Naive B cell (primary cell): ENCODE measurements around the gene GCK. TPM values are rescaled to one million over a fixed set of nuclear protein-coding genes. Genes with fewer than 3 reads are reported as not detected.

Experiments used
- ATAC-seq, 2 donors: fragments of 150-1000 bp; cut with Tn5 transposase; 2 replicates each; pipeline ENCODE4 v1.10.0; 2021; ENCODE audit warnings: low read depth in 2 of 2, mild to moderate bottlenecking in 2 of 2, moderate library complexity in 2 of 2
- DNase-seq: peaks from one replicate; pipeline ENCODE4 v3.0.0; 2022
- H3K27ac Mint-ChIP-seq, 6 donors: one replicate each; pipeline ENCODE4 v1.8.0; 2020 to 2022; ENCODE audit warnings: mild to moderate bottlenecking in 6 of 6, mixed read lengths in 6 of 6, moderate library complexity in 5 of 6, inconsistent platforms in 2 of 6
- H3K27me3 Mint-ChIP-seq, 3 donors: one replicate each; pipeline ENCODE4 v1.8.0; 2021 to 2022; ENCODE audit warnings: mixed read lengths in 3 of 3, mild to moderate bottlenecking in 1 of 3
- H3K36me3 Mint-ChIP-seq, 2 donors: one replicate each; pipeline ENCODE4 v1.8.0; 2020 to 2022; ENCODE audit warnings: mixed read lengths in 2 of 2, inconsistent platforms in 1 of 2, mild to moderate bottlenecking in 1 of 2
- H3K4me1 Mint-ChIP-seq, 3 donors: one replicate each; pipeline ENCODE4 v1.8.0; 2020 to 2022; ENCODE audit warnings: mixed read lengths in 3 of 3, inconsistent platforms in 1 of 3, mild to moderate bottlenecking in 1 of 3, moderate library complexity in 1 of 3
- H3K4me3 Mint-ChIP-seq, 8 donors: one replicate each; pipeline ENCODE4 v1.8.0; 2020 to 2022; ENCODE audit warnings: mild to moderate bottlenecking in 8 of 8, mixed read lengths in 8 of 8, moderate library complexity in 8 of 8, inconsistent platforms in 2 of 8
- H3K9me3 Mint-ChIP-seq, 7 donors: one replicate each; pipeline ENCODE4 v1.8.0; 2020 to 2022; ENCODE audit warnings: mixed read lengths in 7 of 7, mild to moderate bottlenecking in 5 of 7, inconsistent platforms in 2 of 7, moderate library complexity in 1 of 7
- polyA plus RNA-seq, 6 donors: library from polyadenylated mRNA; unstranded; fragments of 300-500 nt; fragmentation: Illumina TruSeq; gene quantifications; one replicate each; pipeline ENCODE4 v1.2.3, GENCODE V29; 2021; ENCODE audit warnings: low read depth in 6 of 6

Gene GCK
- polyA plus RNA-seq, 6 donors from 2014 or later, result 0.29 to 4.5 (median 0.45) TPM

DNA sequence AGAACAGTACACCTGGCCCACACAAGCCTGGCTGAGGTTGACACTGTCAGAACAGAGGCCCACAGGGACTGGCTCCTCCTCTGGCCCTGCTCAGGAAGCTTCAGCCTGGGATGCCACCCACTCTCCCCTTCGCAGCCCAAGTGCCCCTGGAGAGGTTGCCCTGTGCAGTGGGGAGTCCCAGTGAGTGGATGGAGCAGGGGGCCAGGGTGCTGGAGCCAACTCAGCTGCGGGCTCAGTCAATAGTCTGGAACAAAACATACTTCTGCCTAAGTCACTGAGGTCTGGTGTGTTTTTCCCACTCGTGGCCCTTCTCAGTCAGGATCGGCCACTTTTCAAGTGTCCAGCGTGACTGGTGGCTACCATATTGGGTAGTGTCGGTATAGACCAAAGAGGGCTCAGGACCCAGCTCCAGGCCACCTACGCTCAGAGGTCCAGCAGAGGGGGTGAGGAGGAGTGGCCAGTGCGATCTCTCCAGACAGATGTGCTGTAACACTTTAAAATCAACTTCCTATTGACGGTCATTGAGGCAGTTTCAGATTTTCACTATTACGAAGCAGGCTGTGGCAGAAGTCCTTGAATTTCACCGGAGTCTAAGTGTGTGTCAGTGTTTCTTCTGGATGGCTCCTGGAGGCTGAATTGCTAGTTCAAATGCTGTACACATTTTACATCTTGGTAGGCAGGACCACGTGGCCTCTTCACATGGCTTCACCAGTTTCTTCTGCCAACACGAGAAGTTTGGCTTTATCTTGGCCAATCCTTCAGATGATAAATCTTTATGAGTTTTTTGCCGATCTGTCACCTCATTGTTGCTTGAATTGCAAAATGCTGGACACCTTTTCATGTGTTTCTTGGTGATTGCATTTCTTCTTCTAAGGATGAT, 994 bp upstream of the GCK start:
- H3K27ac Mint-ChIP-seq, result no peak overlapping the region
- no peak for DNase-seq
- H3K36me3 Mint-ChIP-seq, result no peaks in the 10 kb centered on the region
- H3K4me1 Mint-ChIP-seq, result no peaks in the 10 kb centered on the region
- no peak overlapping the region for H3K4me3 Mint-ChIP-seq
- no peaks in the 10 kb centered on the region for H3K9me3 Mint-ChIP-seq
- no peak for ATAC-seq
- H3K27me3 Mint-ChIP-seq, result peaks cover 0 to 29% (median 22%) of the 10 kb centered on the region in 3 donors

DNA sequence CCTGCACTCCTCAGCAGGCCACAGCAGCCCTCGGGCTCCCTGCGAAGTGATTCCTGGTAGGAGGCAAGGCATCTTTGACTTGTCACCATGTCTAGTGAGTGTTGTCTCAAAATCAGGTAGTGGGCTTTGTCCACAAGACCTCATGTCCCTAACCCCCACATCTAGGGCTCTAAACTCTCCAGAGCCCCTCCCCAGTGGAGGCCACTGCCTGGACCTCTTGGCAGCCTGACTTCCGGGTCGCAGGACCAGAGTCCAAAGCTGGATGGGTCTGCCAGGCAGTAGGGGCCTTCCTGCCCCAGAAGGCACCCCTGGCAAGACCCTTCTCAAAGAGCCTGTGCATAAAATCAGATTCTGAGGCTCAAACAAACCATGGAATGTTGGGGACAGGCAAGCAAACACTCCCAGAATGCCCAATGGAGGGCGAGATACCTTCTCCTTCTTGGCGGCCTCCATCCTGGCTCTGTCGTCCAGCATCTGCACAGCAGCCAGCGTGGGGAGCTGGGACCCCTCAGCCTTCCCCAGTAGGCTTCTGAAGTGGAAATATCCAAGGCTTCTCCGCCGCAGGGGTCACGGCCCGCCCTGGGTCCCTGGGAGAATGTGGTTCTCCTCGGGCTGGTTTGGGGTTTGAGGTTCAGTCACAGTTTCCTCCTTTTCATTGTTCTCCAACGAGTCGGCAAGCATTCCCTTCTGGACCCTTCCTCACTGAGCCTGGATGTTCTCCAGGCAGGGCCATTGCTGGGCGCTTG, 586 bp downstream of the GCK start:
- Mint-ChIP-seq H3K9me3 (peaks cover 0 to 1% (median 0%) of the 10 kb centered on the region in 7 donors), H3K27me3 (peaks cover 0 to 25% (median 19%) of the 10 kb centered on the region in 3 donors), H3K4me3 (no peak overlapping the region), H3K27ac (no peak overlapping the region), H3K36me3 (no peaks in the 10 kb centered on the region), H3K4me1 (peaks cover 0 to 5% (median 0%) of the 10 kb centered on the region in 3 donors)
- ATAC-seq (no peak), DNase-seq (no peak)

DNA sequence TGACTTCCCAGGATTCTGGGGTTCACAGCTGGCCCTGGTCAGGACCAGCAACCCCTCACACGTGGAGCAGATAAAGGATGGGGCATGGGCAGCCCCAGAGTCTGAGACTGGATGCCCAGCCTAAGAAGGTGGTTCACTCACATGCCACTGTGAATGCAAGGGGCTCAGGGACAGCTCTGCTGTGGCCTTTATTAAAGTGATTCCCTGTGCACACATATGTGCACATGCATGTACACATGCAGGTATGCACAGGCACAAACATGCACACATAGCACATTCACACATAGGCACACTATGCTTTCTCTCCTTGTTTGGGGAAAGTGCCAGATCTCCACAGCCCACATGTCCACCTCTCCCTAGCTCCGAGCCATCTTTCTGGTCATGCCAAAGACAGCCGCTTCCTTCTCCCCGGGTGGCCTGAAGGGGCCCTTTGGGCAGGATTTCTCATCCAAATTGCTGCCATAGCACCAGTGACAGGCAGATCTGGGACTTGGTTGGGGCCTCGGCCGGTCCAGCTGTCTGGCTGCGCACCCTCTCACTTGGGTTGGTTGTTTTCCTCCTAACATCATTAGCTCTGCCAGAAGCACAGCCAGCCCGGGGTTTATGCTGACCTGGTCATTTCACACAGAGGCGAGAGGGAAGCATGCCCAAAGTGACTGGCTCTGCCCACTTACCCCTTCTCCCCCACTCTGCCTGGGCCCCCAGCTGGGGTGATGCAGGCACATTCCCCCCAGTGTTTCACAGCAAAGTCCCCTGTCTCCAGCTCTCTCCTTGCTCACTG, 1.4 kb downstream of the GCK start:
- no peak overlapping the region for H3K27ac Mint-ChIP-seq
- peaks cover 0 to 5% (median 0%) of the 10 kb centered on the region in 3 donors for H3K4me1 Mint-ChIP-seq
- peaks cover 0 to 5% (median 3%) of the 10 kb centered on the region in 7 donors for H3K9me3 Mint-ChIP-seq
- H3K36me3 Mint-ChIP-seq, result no peaks in the 10 kb centered on the region
- H3K4me3 Mint-ChIP-seq, result no peak overlapping the region
- peaks cover 0 to 17% (median 11%) of the 10 kb centered on the region in 3 donors for H3K27me3 Mint-ChIP-seq
- ATAC-seq, result no peak
- no peak for DNase-seq

DNA sequence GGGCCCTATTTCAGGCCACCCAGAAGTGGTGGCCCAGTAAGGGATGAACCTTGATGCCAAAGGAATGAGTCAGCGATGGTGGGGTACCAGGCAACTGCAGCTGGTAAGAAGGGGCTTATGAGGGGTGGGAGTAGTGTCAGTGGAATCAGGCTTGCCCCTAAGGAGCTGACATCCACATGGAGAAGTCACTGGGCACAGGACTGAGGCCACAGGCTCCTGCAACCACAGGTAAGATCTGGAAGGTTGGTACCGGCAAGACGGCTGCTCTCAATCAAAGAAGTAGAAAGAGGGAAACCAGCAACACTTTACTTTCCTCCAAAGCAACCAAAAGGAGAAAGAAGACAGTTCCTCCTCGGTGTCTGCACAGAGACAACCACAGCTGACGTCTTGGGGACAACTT, 2.5 kb downstream of the GCK start:
- Mint-ChIP-seq H3K4me1 (peaks cover 0 to 5% (median 0%) of the 10 kb centered on the region in 3 donors), H3K27me3 (peaks cover 0 to 16% (median 8%) of the 10 kb centered on the region in 3 donors), H3K9me3 (peaks cover 0 to 14% (median 5%) of the 10 kb centered on the region in 7 donors), H3K36me3 (no peaks in the 10 kb centered on the region), H3K4me3 (no peak overlapping the region), H3K27ac (no peak overlapping the region)
- ATAC-seq, result no peak
- no peak for DNase-seq

DNA sequence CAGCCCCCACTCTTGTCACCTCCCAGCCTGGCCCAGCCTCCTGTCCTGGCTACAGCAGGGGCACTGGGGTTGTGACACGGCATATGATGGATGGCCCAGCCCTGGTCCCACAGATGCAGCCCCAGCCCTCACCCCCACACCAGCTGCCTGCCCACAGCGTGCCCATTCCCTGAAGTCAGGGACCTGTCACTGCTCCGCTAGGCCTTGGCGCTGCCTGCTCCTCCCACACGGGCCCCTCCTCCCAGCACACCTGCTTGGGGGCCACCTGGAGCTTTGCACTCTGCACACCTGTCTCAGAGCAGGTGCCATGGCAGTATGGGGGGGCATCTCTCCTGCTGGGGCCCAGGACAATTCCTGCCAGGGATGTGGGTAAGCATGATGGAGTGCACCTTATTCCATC, 3.5 kb downstream of the GCK start:
- Mint-ChIP-seq H3K4me1 (peaks cover 0 to 5% (median 0%) of the 10 kb centered on the region in 3 donors), H3K27me3 (peaks cover 0 to 20% (median 2%) of the 10 kb centered on the region in 3 donors), H3K4me3 (no peak overlapping the region), H3K36me3 (no peaks in the 10 kb centered on the region), H3K27ac (peak overlapping the region in 1 of 6 donors; percentile 24), H3K9me3 (peaks cover 0 to 14% (median 5%) of the 10 kb centered on the region in 7 donors)
- DNase-seq (no peak), ATAC-seq (no peak)

DNA sequence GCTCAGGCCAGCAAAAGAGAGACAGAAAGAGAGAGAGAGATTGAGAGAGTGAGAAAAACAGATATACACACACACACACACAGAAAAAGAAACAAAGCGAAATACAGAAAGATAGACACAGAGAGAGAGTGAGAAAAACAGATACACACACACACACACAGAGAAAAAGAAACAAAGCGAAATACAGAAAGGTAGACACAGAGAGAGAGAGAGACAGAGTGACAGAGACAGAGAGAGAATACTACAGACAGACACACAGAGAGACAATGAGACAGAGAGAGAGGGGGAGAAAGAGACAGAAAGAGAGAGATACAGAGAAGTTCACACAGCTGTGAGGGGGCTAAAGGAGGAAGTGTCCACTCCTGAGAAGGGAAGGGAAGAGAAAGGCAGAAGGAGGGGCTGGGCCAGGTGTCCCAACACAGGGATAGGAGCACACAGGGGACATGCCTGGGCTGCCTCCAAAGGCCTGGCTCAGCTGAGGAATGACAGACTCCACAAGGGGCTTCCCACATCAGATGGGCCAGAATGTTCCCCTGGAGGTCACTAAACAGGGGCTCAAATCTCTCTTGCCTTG, 4.3 kb downstream of the GCK start:
- Mint-ChIP-seq H3K36me3 (no peaks in the 10 kb centered on the region), H3K4me3 (no peak overlapping the region), H3K27ac (peak overlapping the region in 1 of 6 donors; percentile 14), H3K9me3 (peaks cover 0 to 14% (median 5%) of the 10 kb centered on the region in 7 donors), H3K4me1 (peaks cover 0 to 5% (median 0%) of the 10 kb centered on the region in 3 donors), H3K27me3 (peaks cover 0 to 21% (median 0%) of the 10 kb centered on the region in 3 donors)
- ATAC-seq (no peak), DNase-seq (no peak)

DNA sequence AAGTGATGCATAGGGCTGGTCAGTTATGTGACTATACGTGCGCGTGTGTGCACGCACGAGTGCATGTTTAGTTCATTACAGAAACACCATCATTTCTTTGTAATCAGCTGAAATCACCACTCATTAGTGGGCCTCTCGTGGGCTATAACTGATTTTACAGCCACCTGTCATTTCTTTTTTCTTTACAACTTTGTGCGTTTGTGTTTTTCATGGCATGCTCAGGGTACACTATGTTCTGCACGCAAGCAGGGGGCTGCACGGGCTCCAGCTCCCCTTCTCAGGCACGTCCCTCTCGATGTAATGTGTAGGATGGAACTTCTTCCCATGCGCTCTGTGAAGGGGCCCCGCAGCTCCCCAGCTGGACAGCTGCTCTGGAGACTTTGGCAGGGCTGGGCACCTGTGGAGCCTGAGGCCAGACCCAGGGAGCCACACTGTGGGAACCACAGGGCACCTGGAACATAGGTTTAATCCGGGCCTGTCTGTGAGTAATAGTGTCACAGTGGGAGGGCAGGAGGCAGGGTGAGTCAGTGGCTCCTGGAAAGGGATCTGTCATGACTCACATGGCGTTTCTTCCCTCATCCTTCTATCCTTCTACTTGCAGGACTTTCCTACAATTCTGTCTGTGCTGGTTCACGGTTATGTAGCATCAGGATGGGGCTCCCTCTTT, 4.9 kb downstream of the GCK start:
- peaks cover 0 to 22% (median under 1%) of the 10 kb centered on the region in 3 donors for H3K27me3 Mint-ChIP-seq
- DNase-seq (no peak), ATAC-seq (no peak)
- no peak overlapping the region for H3K27ac Mint-ChIP-seq
- peaks cover 0 to 14% (median 5%) of the 10 kb centered on the region in 7 donors for H3K9me3 Mint-ChIP-seq
- H3K4me1 Mint-ChIP-seq, result peaks cover 0 to 5% (median 0%) of the 10 kb centered on the region in 3 donors
- H3K36me3 Mint-ChIP-seq, result no peaks in the 10 kb centered on the region
- H3K4me3 Mint-ChIP-seq, result peak overlapping the region in 1 of 8 donors; percentile 32

DNA sequence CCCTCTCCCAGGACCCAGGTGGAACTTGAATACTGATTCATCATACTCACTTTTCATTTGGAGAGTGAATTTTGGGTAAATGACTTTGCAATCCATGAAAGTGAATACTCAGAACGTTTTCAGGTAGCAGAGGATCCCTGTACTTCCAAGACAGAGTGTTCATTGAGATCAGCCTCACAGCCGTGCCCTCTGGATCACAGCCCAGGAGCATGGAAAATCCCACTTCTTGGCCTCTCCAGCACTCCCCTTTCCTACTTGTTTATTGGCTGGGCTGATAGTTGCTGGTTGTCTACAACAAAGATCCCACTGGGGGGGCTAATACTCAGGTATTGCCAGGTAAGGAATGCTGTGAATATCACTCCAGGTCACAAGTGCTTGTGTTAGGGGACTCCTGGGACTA, 5.9 kb downstream of the GCK start:
- DNase-seq, result no peak
- H3K4me3 Mint-ChIP-seq, result no peak overlapping the region
- H3K9me3 Mint-ChIP-seq, result peaks cover 0 to 14% (median 5%) of the 10 kb centered on the region in 7 donors
- ATAC-seq, result no peak
- H3K27ac Mint-ChIP-seq, result no peak overlapping the region
- H3K27me3 Mint-ChIP-seq, result peaks cover 0 to 26% (median 6%) of the 10 kb centered on the region in 3 donors
- no peaks in the 10 kb centered on the region for H3K36me3 Mint-ChIP-seq
- peaks cover 0 to 5% (median 0%) of the 10 kb centered on the region in 3 donors for H3K4me1 Mint-ChIP-seq

DNA sequence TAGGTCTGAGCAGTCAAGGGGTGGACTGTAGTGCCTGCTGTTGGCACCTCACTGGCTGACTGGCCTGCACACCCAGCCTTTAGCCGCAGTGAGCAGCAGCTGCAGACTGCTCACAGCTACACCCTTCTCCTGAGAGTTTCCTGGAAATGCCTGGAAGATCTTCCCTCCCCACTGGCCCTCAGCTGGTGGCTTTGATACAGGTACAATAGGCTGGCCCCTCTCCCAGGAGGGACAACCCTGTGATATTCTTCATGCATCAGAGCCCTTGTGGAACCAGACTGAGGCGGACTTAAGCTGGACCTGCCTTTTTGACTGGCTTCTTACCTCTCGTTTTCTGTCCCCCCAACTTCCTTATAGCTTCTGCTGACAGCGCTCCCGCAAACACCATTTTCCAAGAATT, 6.4 kb downstream of the GCK start:
- ATAC-seq (no peak), DNase-seq (no peak)
- H3K9me3 Mint-ChIP-seq, result peaks cover 0 to 14% (median 5%) of the 10 kb centered on the region in 7 donors
- H3K27ac Mint-ChIP-seq, result no peak overlapping the region
- H3K27me3 Mint-ChIP-seq, result peaks cover 5 to 21% (median 9%) of the 10 kb centered on the region in 3 donors
- peaks cover 0 to 5% (median 0%) of the 10 kb centered on the region in 3 donors for H3K4me1 Mint-ChIP-seq
- no peaks in the 10 kb centered on the region for H3K36me3 Mint-ChIP-seq
- no peak overlapping the region for H3K4me3 Mint-ChIP-seq

DNA sequence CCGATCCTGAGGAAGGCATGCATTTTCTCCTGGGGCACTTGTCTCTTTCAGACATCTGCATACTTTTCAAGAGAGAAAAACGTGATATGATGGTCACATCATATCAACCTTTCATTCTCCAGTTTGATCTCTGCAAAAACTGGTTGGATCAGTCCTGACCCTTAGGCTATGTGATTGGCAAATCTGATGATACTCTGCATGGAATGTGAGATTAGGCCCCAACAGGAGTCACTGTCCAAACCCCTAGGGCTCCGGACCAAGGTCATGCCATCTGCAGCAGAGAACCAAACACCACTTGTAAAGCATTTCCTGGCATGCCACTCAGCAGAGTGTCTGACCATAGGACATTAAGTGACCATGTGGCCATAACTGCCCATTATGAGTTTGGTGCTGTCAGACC, 8.6 kb downstream of the GCK start:
- Mint-ChIP-seq H3K27ac (no peak overlapping the region), H3K4me3 (no peak overlapping the region), H3K9me3 (peaks cover 0 to 14% (median 5%) of the 10 kb centered on the region in 7 donors), H3K36me3 (no peaks in the 10 kb centered on the region), H3K4me1 (peaks cover 0 to 5% (median 0%) of the 10 kb centered on the region in 3 donors), H3K27me3 (peaks cover 11 to 34% (median 15%) of the 10 kb centered on the region in 3 donors)
- DNase-seq, result no peak
- ATAC-seq, result no peak

DNA sequence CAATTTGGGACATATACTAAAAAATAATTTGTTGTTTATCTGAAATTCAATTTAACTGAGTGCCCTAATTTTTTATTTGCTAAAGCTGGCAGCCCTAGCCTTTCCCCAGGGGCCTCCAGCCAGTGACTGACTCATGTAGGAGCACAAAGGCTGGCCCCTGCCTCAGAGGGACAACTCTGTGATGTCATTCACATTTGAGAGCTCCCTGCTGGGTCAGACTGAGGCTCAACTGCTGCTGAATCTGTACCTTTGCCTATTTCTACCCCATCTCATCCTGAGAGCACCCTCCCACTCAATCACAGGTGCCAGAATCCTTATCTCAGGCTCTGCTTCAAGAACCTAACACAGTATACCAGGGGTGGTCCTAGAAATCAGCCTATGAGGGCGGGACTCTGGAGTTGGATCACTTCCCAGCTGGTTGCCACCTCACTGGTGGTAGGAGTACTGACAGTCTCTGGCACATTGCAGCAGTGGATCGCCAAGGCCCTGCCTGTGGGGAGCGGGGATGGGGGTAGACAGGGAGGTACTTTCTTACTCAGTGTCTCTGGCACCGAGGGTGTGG, 11.6 kb downstream of the GCK start:
- Mint-ChIP-seq H3K9me3 (peaks cover 2 to 7% (median 4%) of the 10 kb centered on the region in 7 donors), H3K27me3 (peaks cover 11 to 34% (median 15%) of the 10 kb centered on the region in 3 donors)
- ATAC-seq, result no peak

DNA sequence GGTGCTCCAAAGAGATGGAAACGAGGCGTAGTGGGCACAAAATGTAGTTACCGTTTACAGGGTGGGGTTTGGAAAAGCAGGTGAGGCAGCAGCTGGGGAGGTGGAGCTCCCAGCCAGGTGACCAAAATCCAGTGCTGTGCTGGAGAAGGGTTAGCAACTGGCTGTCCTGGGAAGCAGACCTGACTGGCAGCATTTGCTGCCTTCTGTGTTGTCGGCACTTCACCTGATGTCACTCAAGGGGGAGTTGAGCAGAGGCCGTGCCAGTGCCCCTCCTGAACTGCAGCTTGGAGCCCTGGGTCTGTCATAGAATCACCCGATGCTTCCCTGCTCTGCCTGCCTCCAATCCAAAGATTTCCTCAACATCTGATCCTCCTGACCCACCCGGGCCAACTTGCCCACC, 12.8 kb downstream of the GCK start:
- no peak overlapping the region for H3K27ac Mint-ChIP-seq
- H3K36me3 Mint-ChIP-seq, result no peaks in the 10 kb centered on the region
- H3K4me1 Mint-ChIP-seq, result peaks cover 4 to 8% (median 5%) of the 10 kb centered on the region in 3 donors
- H3K4me3 Mint-ChIP-seq, result no peak overlapping the region
- no peak for DNase-seq
- ATAC-seq, result no peak
- peaks cover 0 to 6% (median 2%) of the 10 kb centered on the region in 7 donors for H3K9me3 Mint-ChIP-seq
- peaks cover 11 to 26% (median 15%) of the 10 kb centered on the region in 3 donors for H3K27me3 Mint-ChIP-seq

More for the DNA sequence above, 11.6 kb downstream of the GCK start:
- Mint-ChIP-seq H3K36me3 (no peaks in the 10 kb centered on the region), H3K4me3 (no peak overlapping the region), H3K4me1 (peaks cover 4 to 8% (median 5%) of the 10 kb centered on the region in 3 donors), H3K27ac (no peak overlapping the region)
- DNase-seq, result no peak
